Astrocyte of the spinal cord (primary cell): ENCODE results near the gene PCSK5.

Experiments
- DNase-seq: peaks from one replicate; pipeline ENCODE4 v3.0.0; 2011; ENCODE audit warnings: low read depth, low spot score
- H3K4me3 ChIP-seq: 2 replicates; pipeline ENCODE4 v1.5.1; 2011; ENCODE audit warnings: low read depth, mild to moderate bottlenecking, low read length, moderate library complexity
- in situ Hi-C: cut with HindIII; loops from 2 replicates; pipeline ENCODE4 v1.10.0; 2017; ENCODE audit warnings: low sequenced_read_pairs
- TF ChIP-seq, protein P1 (sequence below): IDR thresholded peaks from 2 replicates; pipeline ENCODE4 v1.5.1; 2012; ENCODE audit warnings: low read depth, mild to moderate bottlenecking, low read length, inconsistent platforms

Gene PCSK5

DNA sequence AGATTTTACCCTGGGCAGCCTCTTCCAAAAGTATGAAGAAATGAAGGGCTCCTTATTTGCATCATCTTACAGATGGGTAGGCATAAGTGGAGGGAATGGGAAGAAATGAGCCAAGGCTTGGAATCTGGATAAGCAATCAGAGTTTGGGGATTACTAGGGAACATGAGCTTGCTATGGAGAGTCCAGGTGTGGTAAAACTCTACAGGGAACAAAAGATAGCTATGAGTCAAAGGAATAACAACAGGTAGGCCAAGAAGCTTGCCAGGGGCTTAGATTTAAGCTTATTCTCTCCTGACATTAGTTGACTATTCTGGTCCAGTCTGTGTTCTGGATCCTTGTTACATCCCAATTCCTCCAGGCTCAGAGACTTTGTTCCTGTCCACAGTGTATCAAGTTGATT is 487.3 kb downstream of the PCSK5 start:
- no peak for DNase-seq
- TF ChIP-seq, protein P1, sequence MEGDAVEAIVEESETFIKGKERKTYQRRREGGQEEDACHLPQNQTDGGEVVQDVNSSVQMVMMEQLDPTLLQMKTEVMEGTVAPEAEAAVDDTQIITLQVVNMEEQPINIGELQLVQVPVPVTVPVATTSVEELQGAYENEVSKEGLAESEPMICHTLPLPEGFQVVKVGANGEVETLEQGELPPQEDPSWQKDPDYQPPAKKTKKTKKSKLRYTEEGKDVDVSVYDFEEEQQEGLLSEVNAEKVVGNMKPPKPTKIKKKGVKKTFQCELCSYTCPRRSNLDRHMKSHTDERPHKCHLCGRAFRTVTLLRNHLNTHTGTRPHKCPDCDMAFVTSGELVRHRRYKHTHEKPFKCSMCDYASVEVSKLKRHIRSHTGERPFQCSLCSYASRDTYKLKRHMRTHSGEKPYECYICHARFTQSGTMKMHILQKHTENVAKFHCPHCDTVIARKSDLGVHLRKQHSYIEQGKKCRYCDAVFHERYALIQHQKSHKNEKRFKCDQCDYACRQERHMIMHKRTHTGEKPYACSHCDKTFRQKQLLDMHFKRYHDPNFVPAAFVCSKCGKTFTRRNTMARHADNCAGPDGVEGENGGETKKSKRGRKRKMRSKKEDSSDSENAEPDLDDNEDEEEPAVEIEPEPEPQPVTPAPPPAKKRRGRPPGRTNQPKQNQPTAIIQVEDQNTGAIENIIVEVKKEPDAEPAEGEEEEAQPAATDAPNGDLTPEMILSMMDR: no peak

GRCh38 chr9:76378367-76379073 is 488.0 kb downstream of the PCSK5 start:
- DNase-seq: no peak
- H3K4me3 ChIP-seq: no peak overlapping the region
- TF ChIP-seq, protein P1: no peak
- in situ Hi-C loops: no loop called here

More for the DNA sequence above, 487.3 kb downstream of the PCSK5 start:
- H3K4me3 ChIP-seq: no peak overlapping the region
- in situ Hi-C loops: no loop called here

DNA sequence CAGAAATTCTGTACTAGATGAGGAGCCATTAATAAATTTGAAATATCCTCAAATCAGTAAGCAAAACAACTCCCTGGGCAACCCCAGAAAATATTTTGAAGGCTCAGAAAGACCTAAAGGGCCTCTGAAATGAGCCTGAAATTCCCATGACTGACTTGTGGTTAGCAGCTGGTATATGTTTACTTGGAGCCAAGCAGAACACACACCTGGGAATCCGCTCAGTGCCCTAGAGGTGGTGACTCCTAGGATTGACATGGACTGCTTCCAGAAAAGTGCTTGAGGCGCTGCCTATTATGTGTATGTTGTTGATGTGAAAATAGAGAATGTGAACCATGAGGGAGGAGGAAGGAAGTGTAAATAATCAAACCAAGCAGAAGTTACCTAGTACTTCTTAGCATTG is 489.0 kb downstream of the PCSK5 start:
- in situ Hi-C loops: no loop called here

GRCh38 chr9:76390656-76391055 is 500.2 kb downstream of the PCSK5 start:
- TF ChIP-seq, protein P1: no peak
- no peak for DNase-seq
- no peak overlapping the region for H3K4me3 ChIP-seq
- in situ Hi-C loops: no loop called here

More for the DNA sequence above, 489.0 kb downstream of the PCSK5 start:
- TF ChIP-seq, protein P1: no peak
- DNase-seq: no peak
- no peak overlapping the region for H3K4me3 ChIP-seq

DNA sequence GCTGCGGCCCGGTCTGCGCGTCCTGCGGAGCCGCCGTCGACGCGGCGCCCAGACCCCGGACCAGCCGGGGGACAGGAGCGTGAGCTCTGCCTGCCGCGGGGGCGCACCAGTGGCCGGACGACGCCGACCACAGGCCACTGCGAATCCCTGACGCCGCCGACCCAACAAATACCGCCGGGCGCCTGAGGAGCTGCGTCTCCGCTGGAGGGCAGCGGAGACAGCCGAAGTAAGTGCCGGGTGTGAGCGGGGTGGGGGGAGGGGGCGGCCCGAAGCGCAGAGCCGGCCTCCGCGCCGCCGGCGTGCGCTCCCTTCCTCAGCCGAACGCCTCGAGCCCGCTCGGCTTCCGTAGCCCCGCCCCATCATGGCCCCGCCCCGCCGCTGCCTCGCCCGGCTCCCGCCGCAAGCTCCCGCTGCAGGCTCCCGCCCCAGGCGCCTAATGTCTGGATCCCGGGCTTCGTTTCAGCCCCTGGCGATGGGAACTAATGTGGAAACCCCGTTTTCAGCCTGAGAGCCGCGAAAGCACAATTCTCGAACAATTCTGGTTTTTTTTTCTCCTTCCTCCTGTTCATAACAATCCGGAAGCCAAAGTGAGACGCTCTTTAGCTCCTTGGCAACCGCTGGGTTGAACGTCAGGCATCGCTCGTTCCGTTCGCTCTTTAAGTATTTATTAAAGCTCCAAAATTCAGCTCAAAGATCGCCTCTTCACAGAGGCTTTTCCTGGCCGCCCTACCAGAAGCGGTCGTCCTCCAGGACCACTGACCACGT is 503.9 kb downstream of the PCSK5 start, which contains the start of gene RFK:
RFK (minus strand) TSS at position 232 of the 765 bp plus-strand sequence. CDS start 255 bp downstream, outside the sequence.
- TF ChIP-seq, protein P1: peak; percentile 37
- in situ Hi-C loops: no loop called here
- DNase-seq: peak; percentile 97
- H3K4me3 ChIP-seq: peak within 1 kb of the TSS; percentile 87

GRCh38 chr9:76394960-76395252 is 504.4 kb downstream of the PCSK5 start:
- no peak for DNase-seq
- TF ChIP-seq, protein P1: no peak
- in situ Hi-C loops: no loop called here
- peak overlapping the region; percentile 87 for H3K4me3 ChIP-seq
